NCI-H446 (cell line): ENCODE results near the gene SNX8.
A peak's percentile ranks its signal among the peaks of the same experiment; 100 is the strongest.
"Not testable (repeated sequence)": the region's sequence is repeated elsewhere in the genome, so short reads cannot be mapped to it uniquely, and the experiment has no call there.

ENCODE experiments used
- DNase-seq, 2 experiments: peaks; one replicate each; lab custom pipeline; 2025; lab: John Stamatoyannopoulos, UW

Gene SNX8

GRCh38 chr7:2314209-2314955 is at the start of gene SNX8:
TSS of gene SNX8 (minus strand) at chr7:2314441. CDS start at chr7:2314421, 20 bp downstream.
- peak; percentile 65 to 90 for DNase-seq

- DNase-seq, result no peak
Observed at GRCh38 chr7:2362385-2363088, 48.3 kb upstream of the SNX8 start.

GRCh38 chr7:2360796-2361195 is 46.6 kb upstream of the SNX8 start:
- no peak for DNase-seq

GRCh38 chr7:2359610-2360009 is 45.4 kb upstream of the SNX8 start:
- DNase-seq, result no peak

- DNase-seq, result no peak
Observed at GRCh38 chr7:2358968-2359527, 44.8 kb upstream of the SNX8 start.

- no peak for DNase-seq
Observed at GRCh38 chr7:2357571-2357970, 43.3 kb upstream of the SNX8 start.

GRCh38 chr7:2357165-2357564 is 42.9 kb upstream of the SNX8 start:
- DNase-seq, result no peak

- DNase-seq, result no peak
Observed at GRCh38 chr7:2355705-2356008, 41.4 kb upstream of the SNX8 start.

- DNase-seq, result no peak
Observed at GRCh38 chr7:2354939-2355704, 40.9 kb upstream of the SNX8 start.

GRCh38 chr7:2354186-2354938 is 40.1 kb upstream of the SNX8 start, which contains the start of gene EIF3B:
TSS of gene EIF3B (plus strand) at chr7:2354827. CDS start at chr7:2354922, 95 bp downstream.
- DNase-seq, result peak; percentile 95 to 96

GRCh38 chr7:2353936-2354185 is 39.6 kb upstream of the SNX8 start:
- peak; percentile 94 to 95 for DNase-seq

- no peak for DNase-seq
Observed at GRCh38 chr7:2353113-2353935, 39.1 kb upstream of the SNX8 start.

- no peak for DNase-seq
Observed at GRCh38 chr7:2350861-2351260, 36.6 kb upstream of the SNX8 start.

- DNase-seq, result no peak
Observed at GRCh38 chr7:2350055-2350454, 35.8 kb upstream of the SNX8 start.

GRCh38 chr7:2347351-2348063 is 33.3 kb upstream of the SNX8 start:
- not testable (repeated sequence) for DNase-seq

GRCh38 chr7:2336626-2337299 is 22.5 kb upstream of the SNX8 start:
- DNase-seq, result no peak

GRCh38 chr7:2332606-2333231 is 18.5 kb upstream of the SNX8 start:
- DNase-seq, result not testable (repeated sequence)

GRCh38 chr7:2331707-2332106 is 17.5 kb upstream of the SNX8 start:
- no peak for DNase-seq

- no peak for DNase-seq
Observed at GRCh38 chr7:2330493-2330892, 16.3 kb upstream of the SNX8 start.
